Activated CD4-positive, alpha-beta T cell treated with anti-CD3 and anti-CD28 coated beads for 36 hours (primary cell): ENCODE results near the gene DNAJB11. TPM values are rescaled to one million over a fixed set of nuclear protein-coding genes. Genes with fewer than 3 reads are reported as not detected.
"Not testable (repeated sequence)": the region's sequence is repeated elsewhere in the genome, so short reads cannot be mapped to it uniquely, and the experiment has no call there.

Experiments used
- ATAC-seq: fragments of 200-7000 bp; cut with Tn5 transposase; one replicate; pipeline ENCODE4 v1.10.0; 2021; ENCODE audit warnings: mild to moderate bottlenecking, moderate library complexity
- CTCF ChIA-PET: fragments of 350-600 bp; sonication (Branson Sonifier 250); formaldehyde crosslinking; loops from one replicate; lab custom pipeline; 2021; ENCODE audit warnings: antibody characterized with exemption; lab: Charles Lee
- POLR2A ChIA-PET: fragments of 350-600 bp; sonication (Branson Sonifier 250); formaldehyde crosslinking; loops from one replicate; lab custom pipeline; 2021; ENCODE audit warnings: antibody characterized with exemption, inconsistent platforms; lab: Charles Lee
- DNase-seq: peaks from one replicate; pipeline ENCODE4 v3.0.0-alpha.2; 2020
- H3K27ac Mint-ChIP-seq: one replicate; pipeline ENCODE4 v1.8.0; 2021; ENCODE audit warnings: mixed read lengths
- H3K27me3 Mint-ChIP-seq: one replicate; pipeline ENCODE4 v1.8.0; 2021; ENCODE audit warnings: mixed read lengths
- H3K36me3 Mint-ChIP-seq: one replicate; pipeline ENCODE4 v1.8.0; 2021; ENCODE audit warnings: low read depth, mixed read lengths
- H3K4me1 Mint-ChIP-seq: one replicate; pipeline ENCODE4 v1.8.0; 2021; ENCODE audit warnings: mixed read lengths
- H3K4me3 Mint-ChIP-seq: one replicate; pipeline ENCODE4 v1.8.0; 2021; ENCODE audit warnings: mild to moderate bottlenecking, moderate library complexity, mixed read lengths
- H3K9me3 Mint-ChIP-seq: one replicate; pipeline ENCODE4 v1.8.0; 2021; ENCODE audit warnings: low read depth, mixed read lengths
- intact Hi-C, 2 experiments: fragments of 100-400 bp; cut with DNase I in 1 of 2; cut with micrococcal nuclease in 1 of 2; formaldehyde crosslinking; loops; one replicate each; pipeline versions ENCODE4 v1.14.2 to v1.15.1; 2022 to 2024; cut with DNase I, micrococcal nuclease
- total RNA-seq, 2 experiments: library from RNA; stranded (reverse); gene quantifications; one replicate each; pipeline ENCODE4 v1.2.3, GENCODE V29; 2021

DNAJB11 gene
- total RNA-seq, 2 experiments from 2014 or later: 30.9 to 36.6 TPM

DNA sequence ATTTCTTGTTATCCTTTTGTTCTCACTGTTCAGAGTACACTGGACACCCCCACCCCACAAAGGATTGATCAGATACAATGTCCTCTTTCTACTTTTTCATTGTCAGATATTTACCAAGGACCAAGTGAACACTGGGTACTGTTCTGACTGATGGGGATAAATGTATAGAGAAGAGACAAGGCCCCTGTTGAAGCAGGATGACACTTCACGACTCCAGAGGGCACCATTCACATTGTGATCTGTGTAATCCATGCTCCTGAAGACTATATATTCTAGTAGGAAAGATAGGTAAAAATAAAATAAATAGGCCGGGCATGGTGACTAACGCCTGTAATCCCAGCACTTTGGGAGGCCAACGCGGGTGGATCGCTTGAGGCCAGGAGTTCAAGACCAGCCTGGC, 19.1 kb upstream of the DNAJB11 start:
- Mint-ChIP-seq H3K27ac (no peak overlapping the region), H3K36me3 (peaks cover 30% of the 10 kb centered on the region), H3K27me3 (no peaks in the 10 kb centered on the region), H3K4me1 (no peaks in the 10 kb centered on the region), H3K4me3 (no peak overlapping the region), H3K9me3 (no peaks in the 10 kb centered on the region)
- no peak for DNase-seq
- no peak for ATAC-seq
- POLR2A ChIA-PET: no interaction called here
- CTCF ChIA-PET: interaction anchor here (1.3 to 1.4 kb wide), 2 partner anchors 11 to 33 kb away, joined by 3 to 10 read pairs; no protein-coding TSS in a partner anchor
- intact Hi-C loops: no loop called here

DNA sequence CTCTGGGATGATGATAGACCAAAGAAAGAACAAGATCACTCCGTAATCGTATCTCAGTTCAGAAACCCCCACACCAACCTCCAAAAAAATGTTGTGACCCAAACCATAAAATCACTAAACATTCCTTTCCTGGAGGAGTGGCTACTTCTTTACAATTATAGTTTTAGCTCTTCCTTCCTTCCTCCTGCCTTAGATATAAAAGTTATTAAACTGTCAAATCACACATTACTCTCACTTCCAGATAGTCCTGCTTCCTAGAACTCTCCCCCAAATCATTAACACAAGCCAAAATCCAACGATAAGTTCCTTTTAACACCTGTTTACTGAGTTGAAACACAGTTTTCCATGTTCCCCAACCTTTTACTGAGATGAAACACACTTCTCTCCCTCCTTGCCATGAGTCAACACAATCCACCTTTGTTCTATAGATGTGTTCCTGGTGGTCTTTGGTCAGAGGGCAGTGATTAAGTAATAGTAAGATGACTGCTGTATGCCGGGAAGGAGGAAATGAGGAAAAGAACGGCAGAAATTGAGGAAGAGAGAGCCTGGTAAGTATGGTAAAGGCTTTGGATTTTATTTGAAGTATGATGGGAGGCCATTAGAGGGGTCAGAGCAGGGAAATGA, 18.0 kb upstream of the DNAJB11 start:
- Mint-ChIP-seq H3K9me3 (no peaks in the 10 kb centered on the region), H3K4me1 (peaks cover 3% of the 10 kb centered on the region), H3K27ac (no peak overlapping the region), H3K36me3 (peaks cover 40% of the 10 kb centered on the region), H3K27me3 (no peaks in the 10 kb centered on the region), H3K4me3 (no peak overlapping the region)
- DNase-seq (no peak), ATAC-seq (no peak)
- intact Hi-C loops: no loop called here
- POLR2A ChIA-PET: no interaction called here
- CTCF ChIA-PET: interaction anchor here (0.6 to 2.0 kb wide), 5 partner anchors 12 to 609 kb away, joined by 3 to 10 read pairs (median 3); no protein-coding TSS in a partner anchor

DNA sequence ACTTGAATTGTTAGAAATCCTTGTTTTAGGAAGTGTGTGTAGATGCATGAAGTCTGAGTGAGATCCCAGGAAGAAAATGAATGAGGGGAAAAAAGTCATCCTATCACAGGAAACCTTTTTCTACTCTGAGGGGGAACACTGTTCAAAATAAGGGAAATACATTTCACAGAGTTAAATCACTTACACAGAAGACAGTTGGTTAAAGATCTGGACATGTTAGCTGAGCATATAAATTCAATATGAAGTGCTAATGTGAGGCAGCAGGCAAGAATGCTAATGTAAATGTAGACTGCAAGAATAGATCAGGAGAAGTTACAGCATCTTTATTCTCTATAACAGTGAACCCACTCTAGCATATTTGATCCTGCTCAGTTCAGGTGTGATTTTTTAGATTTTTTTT, 5.9 kb upstream of the DNAJB11 start:
- Mint-ChIP-seq H3K27ac (no peak overlapping the region), H3K27me3 (no peaks in the 10 kb centered on the region), H3K4me1 (peaks cover 58% of the 10 kb centered on the region), H3K4me3 (no peak overlapping the region), H3K36me3 (peaks cover 28% of the 10 kb centered on the region), H3K9me3 (no peaks in the 10 kb centered on the region)
- ATAC-seq (no peak), DNase-seq (no peak)
- ChIA-PET CTCF (interaction anchor here (1.0 kb wide), 1 partner anchor 581 kb away, joined by 3 read pairs; no protein-coding TSS in a partner anchor), POLR2A (no interaction called here)
- intact Hi-C loops: no loop called here

DNA sequence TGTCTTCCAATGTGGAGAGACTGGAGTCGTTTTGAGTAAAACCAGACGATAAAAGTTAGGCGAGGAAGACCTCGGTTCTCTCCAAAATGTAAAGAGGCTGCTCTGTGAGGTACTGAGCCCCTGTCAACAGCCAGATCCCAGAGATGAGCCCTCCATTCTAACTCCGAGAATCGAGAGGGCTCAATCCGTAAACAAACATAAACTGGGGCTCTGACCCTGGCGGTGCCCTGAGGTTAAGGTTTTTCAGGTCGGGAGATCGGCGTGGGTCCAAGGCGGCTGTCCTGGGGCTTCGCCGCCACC, 3.8 kb upstream of the DNAJB11 start:
- ChIA-PET POLR2A (interaction anchor here (1.1 kb wide), 1 partner anchor 847 kb away, joined by 4 read pairs; no protein-coding TSS in a partner anchor), CTCF (interaction anchor here (0.7 to 2.6 kb wide), 5 partner anchors 9 to 584 kb away, joined by 3 to 13 read pairs (median 4); no protein-coding TSS in a partner anchor)
- Mint-ChIP-seq H3K9me3 (no peaks in the 10 kb centered on the region), H3K4me1 (peaks cover 53% of the 10 kb centered on the region), H3K4me3 (peak overlapping the region; percentile 93), H3K27me3 (no peaks in the 10 kb centered on the region), H3K27ac (peak overlapping the region; percentile 91), H3K36me3 (peaks cover 23% of the 10 kb centered on the region)
- no peak for ATAC-seq
- intact Hi-C loops: loop anchor here (1.0 to 2.0 kb wide), 4 partner anchors 26 to 628 kb away; partner anchors contain the start of genes ETV5 (in 2 of the 2) and TRA2B (in 1 of the 2)
- DNase-seq: no peak

DNA sequence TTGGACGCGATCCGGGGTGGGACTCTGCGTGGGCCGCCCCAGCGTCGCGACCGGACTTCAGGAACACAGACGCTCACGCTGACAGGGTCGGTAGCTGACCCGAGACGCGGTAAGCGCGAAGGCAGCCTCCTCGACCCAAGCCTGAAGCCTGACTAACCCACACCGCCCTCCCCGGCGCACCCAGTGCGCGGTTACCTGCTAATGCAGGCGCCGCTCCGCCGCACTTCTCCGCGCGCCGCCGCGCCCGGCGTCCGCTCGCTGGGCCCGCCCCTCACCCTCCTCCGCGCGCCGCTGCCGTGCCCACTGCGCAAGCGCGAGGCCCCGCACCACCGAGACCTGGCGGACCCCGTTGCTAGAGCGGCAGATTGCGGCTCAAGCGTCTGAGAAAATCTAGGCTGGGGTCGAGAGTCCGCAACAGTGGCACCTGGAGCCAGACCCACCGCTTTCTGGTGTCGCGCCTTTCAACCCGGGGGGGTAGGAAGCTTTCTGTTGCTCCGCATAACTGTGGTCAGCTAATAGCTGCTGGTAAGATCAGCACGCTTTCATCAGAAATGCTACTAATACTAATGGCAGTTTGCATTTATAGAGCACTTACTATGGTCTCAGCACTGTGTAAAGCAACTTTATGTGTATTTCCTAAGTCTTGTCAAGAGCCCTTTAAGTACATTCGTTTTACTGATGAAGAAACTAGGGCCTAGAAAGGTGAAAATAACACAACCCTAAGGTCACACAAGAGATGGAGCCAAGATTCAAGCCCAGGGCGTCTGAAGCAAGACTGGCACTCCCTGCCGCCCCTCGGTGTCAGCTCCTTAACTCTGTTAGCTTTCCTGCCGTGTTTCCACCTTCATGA, 3.2 kb upstream of the DNAJB11 start, which contains the start of gene TBCCD1:
TBCCD1 (minus strand) TSS at position 268 of the 850 bp plus-strand sequence. CDS start 3,010 bp downstream, outside the sequence.
- ChIA-PET POLR2A (interaction anchor here (1.1 kb wide), 1 partner anchor 848 kb away, joined by 4 read pairs; no protein-coding TSS in a partner anchor), CTCF (interaction anchor here (0.7 to 2.6 kb wide), 5 partner anchors 27 to 1619 kb away, joined by 3 to 13 read pairs (median 4); no protein-coding TSS in a partner anchor)
- Mint-ChIP-seq H3K36me3 (peaks cover 22% of the 10 kb centered on the region), H3K9me3 (no peaks in the 10 kb centered on the region), H3K4me1 (peaks cover 53% of the 10 kb centered on the region), H3K27me3 (no peaks in the 10 kb centered on the region), H3K27ac (peak within 1 kb of the TSS; percentile 91), H3K4me3 (peak within 1 kb of the TSS; percentile 93)
- DNase-seq (peak; percentile 96), ATAC-seq (peak; percentile 50)
- intact Hi-C loops: loop anchor here (1.0 to 2.0 kb wide), 4 partner anchors 26 to 629 kb away; partner anchors contain the start of genes ETV5 (in 2 of the 2) and TRA2B (in 1 of the 2)

DNA sequence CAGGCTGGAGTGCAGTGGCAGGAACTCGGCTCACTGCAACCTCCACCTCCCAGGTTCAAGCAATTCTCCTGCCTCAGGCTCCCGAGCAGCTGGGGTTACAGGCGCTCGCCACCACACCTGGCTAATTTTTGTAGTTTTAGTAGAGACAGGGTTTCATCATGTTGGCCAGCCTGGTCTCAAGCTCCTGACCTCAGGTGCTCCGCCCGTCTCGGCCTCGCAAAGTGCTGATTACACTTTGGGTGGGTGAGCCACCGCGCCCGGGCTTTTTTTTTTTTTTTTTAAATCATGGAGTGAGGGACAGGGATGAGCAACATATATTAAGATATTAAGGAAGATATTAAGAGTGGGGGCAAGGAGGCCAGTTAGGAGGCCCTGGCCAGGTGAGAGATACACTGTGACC, 1.2 kb upstream of the DNAJB11 start:
- DNase-seq, intact Hi-C loops, H3K9me3 Mint-ChIP-seq, ATAC-seq, H3K27me3 Mint-ChIP-seq: not testable (repeated sequence)
- peak overlapping the region; percentile 93 for H3K4me3 Mint-ChIP-seq
- CTCF ChIA-PET: interaction anchor here (1.0 to 3.1 kb wide), 3 partner anchors 32 to 626 kb away, joined by 3 to 9 read pairs (median 4); no protein-coding TSS in a partner anchor
- POLR2A ChIA-PET: interaction anchor here (0.6 to 1.3 kb wide), 6 partner anchors 35 to 460 kb away, joined by 3 to 6 read pairs (median 4); partner anchors contain the start of gene ETV5
- H3K36me3 Mint-ChIP-seq: peaks cover 19% of the 10 kb centered on the region
- peaks cover 51% of the 10 kb centered on the region for H3K4me1 Mint-ChIP-seq
- H3K27ac Mint-ChIP-seq: peak overlapping the region; percentile 95

DNA sequence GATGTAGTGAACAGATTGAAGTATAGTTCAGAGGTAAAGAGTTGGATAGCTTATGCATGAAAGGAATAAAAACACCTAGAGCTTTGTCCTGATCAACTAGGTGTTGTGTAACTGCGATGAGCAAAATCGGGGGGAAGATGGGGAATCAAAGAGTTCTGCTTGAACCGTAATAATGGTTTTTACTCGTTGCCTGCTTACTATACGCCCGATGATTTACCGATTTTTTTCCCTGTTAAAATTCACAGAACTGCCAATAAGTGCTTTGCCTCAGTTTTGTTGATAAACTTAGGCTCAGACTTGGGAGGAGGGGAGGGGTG, 783 bp upstream of the DNAJB11 start:
- peak overlapping the region; percentile 93 for H3K4me3 Mint-ChIP-seq
- no peak for ATAC-seq
- H3K4me1 Mint-ChIP-seq: peaks cover 51% of the 10 kb centered on the region
- POLR2A ChIA-PET: interaction anchor here (0.7 to 2.1 kb wide), 10 partner anchors 18 to 632 kb away, joined by 3 to 36 read pairs (median 3); partner anchors contain the start of genes EIF4A2 and TRA2B
- no peak for DNase-seq
- CTCF ChIA-PET: interaction anchor here (0.7 to 3.1 kb wide), 6 partner anchors 21 to 626 kb away, joined by 3 to 9 read pairs (median 4); no protein-coding TSS in a partner anchor
- no peaks in the 10 kb centered on the region for H3K9me3 Mint-ChIP-seq
- H3K36me3 Mint-ChIP-seq: peaks cover 19% of the 10 kb centered on the region
- intact Hi-C loops: loop anchor here (1.0 to 5.0 kb wide), 12 partner anchors 45 to 983 kb away; partner anchors contain the start of genes EIF4A2 (in 2 of the 2), ETV5 (in 2 of the 2), RFC4 (in 2 of the 2) and RPL39L (in 1 of the 2)
- peak overlapping the region; percentile 95 for H3K27ac Mint-ChIP-seq
- no peaks in the 10 kb centered on the region for H3K27me3 Mint-ChIP-seq

DNA sequence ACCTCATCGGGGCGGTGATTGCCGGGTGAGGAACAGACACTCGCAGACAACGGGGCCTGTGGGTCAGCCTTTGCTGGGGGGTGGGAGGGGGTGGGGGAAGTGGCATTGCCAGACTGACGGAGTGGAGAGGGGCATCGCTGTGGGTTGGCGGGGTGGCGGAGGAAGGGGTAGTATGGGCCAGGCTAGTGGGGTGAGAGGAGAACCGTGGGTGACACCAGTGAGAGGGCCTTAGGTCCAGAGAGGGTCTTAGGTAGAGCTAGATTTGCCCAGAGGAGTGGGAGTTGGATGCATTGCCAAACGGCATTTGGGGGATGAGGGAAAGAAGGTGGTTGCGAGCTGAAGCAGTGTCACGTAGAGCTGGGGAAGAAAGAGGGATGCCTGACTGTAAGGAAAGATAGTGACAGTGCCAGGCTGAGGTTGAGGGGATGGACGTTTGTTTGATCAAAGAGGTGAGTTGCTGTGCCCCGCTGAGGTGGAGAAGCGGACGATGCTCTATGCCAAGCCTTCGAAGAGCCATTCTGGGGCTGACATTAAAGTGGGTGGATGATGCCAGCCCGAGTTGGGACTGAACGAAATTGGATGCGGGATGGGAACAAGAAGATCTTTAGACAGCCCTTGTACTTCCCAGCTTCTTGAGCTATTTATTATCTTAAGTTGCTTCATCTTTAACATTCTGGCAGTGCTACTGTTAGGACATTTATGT, 572 bp downstream of the DNAJB11 start:
- H3K4me3 Mint-ChIP-seq: peak overlapping the region; percentile 93
- intact Hi-C loops: loop anchor here (1.0 to 5.0 kb wide), 12 partner anchors 43 to 985 kb away; partner anchors contain the start of genes EIF4A2 (in 2 of the 2), ETV5 (in 2 of the 2), RFC4 (in 2 of the 2) and RPL39L (in 1 of the 2)
- no peaks in the 10 kb centered on the region for H3K27me3 Mint-ChIP-seq
- ChIA-PET CTCF (interaction anchor here (0.7 to 3.1 kb wide), 9 partner anchors 9 to 628 kb away, joined by 3 to 9 read pairs (median 5); no protein-coding TSS in a partner anchor), POLR2A (interaction anchor here (0.5 to 2.1 kb wide), 12 partner anchors 13 to 639 kb away, joined by 3 to 36 read pairs (median 3); partner anchors contain the start of genes EIF4A2 and TRA2B)
- peak; percentile 14 for DNase-seq
- H3K9me3 Mint-ChIP-seq: no peaks in the 10 kb centered on the region
- peaks cover 44% of the 10 kb centered on the region for H3K4me1 Mint-ChIP-seq
- ATAC-seq: no peak
- peaks cover 28% of the 10 kb centered on the region for H3K36me3 Mint-ChIP-seq
- H3K27ac Mint-ChIP-seq: peak overlapping the region; percentile 87

DNA sequence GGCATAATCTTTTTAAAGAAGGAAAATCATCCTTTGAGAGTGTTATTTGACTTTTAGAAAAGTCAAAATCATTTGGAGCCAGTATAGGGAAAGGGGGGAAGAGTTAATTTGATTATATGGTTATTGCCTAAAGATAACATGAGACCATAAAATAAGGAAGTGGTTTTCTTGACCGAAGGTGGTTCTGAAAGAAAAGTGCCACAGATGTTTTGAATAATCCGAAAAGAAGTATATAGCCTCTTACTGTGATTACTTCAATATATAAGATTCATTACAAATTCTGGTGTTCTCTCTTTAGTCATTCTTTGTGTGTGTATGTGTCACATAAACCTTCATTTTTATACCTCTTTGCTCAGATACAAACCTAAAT, 1.1 kb downstream of the DNAJB11 start:
- H3K36me3 Mint-ChIP-seq: peaks cover 33% of the 10 kb centered on the region
- peak overlapping the region; percentile 93 for H3K4me3 Mint-ChIP-seq
- CTCF ChIA-PET: interaction anchor here (0.7 to 2.4 kb wide), 5 partner anchors 9 to 45 kb away, joined by 3 to 9 read pairs (median 3); no protein-coding TSS in a partner anchor
- H3K27me3 Mint-ChIP-seq: no peaks in the 10 kb centered on the region
- intact Hi-C loops: loop anchor here (2.0 to 5.0 kb wide), 7 partner anchors 211 to 633 kb away; partner anchors contain the start of genes EIF4A2 (in 1 of the 2), RFC4 (in 1 of the 2), RPL39L (in 1 of the 2) and ST6GAL1 (in 1 of the 2)
- ATAC-seq (no peak), DNase-seq (no peak)
- H3K27ac Mint-ChIP-seq: peak overlapping the region; percentile 87
- no peaks in the 10 kb centered on the region for H3K9me3 Mint-ChIP-seq
- peaks cover 43% of the 10 kb centered on the region for H3K4me1 Mint-ChIP-seq
- POLR2A ChIA-PET: interaction anchor here (0.5 to 2.1 kb wide), 3 partner anchors 12 to 329 kb away, joined by 3 to 36 read pairs (median 3); partner anchors contain the start of gene EIF4A2

DNA sequence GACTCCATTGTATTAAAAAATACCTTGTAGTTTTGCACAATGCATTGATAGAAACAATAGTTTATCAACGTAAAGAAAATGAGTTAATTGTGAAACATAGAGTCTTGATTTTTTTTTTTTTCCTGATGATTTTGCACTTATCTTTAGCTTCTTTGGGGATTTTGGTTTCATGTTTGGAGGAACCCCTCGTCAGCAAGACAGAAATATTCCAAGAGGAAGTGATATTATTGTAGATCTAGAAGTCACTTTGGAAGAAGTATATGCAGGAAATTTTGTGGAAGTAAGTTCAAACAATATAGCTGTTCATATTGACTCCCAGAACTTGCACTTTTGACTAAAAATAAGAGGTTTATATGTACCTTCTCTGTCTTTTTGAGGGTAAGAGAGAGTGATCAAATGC, 7.0 kb downstream of the DNAJB11 start:
- ChIA-PET POLR2A (interaction anchor here (0.6 kb wide), 1 partner anchor 46 kb away, joined by 3 read pairs; no protein-coding TSS in a partner anchor), CTCF (interaction anchor here (0.6 to 1.0 kb wide), 3 partner anchors 9 to 40 kb away, joined by 3 read pairs; no protein-coding TSS in a partner anchor)
- Mint-ChIP-seq H3K36me3 (peaks cover 43% of the 10 kb centered on the region), H3K9me3 (no peaks in the 10 kb centered on the region), H3K27ac (no peak overlapping the region), H3K4me3 (no peak overlapping the region), H3K27me3 (no peaks in the 10 kb centered on the region), H3K4me1 (peaks cover 16% of the 10 kb centered on the region)
- no peak for DNase-seq
- ATAC-seq: no peak
- intact Hi-C loops: no loop called here
